ENCODE results near the gene PIGB.

PIGB gene

DNA sequence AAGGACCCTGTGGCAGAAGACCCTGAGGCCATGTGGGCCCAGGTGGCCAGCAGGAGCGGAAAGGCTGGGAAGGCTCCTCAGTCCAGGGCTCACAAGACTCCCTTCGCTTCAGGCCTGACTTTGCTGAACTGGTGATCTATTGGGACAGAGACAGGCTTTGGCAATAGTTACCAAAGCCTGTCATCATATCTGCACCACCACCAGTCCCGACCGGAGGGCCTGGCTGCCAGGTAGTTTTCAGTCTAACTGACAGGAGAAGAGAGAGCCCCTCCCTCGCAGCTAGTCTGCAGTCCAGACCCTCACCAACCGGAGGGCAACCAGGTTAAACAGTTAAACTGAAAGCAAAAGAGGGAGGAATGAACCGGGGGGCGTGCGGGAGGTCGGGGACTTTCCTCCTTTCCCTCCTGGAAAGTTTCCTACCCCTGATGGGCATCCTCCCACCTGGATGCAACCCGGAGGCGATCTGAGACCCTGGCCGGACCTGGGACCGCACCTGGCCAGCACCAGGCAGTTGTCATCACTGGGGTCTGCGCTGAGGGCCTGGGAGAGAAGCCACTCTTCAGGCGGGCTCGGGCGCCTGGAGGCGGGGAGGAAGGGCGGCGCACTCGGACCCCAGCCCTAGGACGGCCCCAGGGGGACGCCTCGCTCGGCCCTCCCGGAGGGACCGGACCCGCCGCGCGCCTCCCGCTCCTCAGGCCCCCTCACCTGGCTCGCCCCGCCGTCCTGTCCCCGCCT lies 29.8 kb upstream of the PIGB start:
- TF ChIP-seq GATA3 (IDR thresholded peaks at IDR 0.05; ENCODE audit: low read depth, low read length) (no peak), GATA2 (IDR thresholded peaks at IDR 0.05; ENCODE audit: low read depth, low read length) (no peak)

GRCh38 chr15:55289746-55290527 lies 29.1 kb upstream of the PIGB start, which contains the start of gene RAB27A:
RAB27A (minus strand) TSS chr15:55289813; CDS start chr15:55234934, 54,879 bp downstream.
- TF ChIP-seq GATA2 (IDR thresholded peaks at IDR 0.05; ENCODE audit: low read depth, low read length) (no peak), GATA3 (IDR thresholded peaks at IDR 0.05; ENCODE audit: low read depth, low read length) (no peak)

DNA sequence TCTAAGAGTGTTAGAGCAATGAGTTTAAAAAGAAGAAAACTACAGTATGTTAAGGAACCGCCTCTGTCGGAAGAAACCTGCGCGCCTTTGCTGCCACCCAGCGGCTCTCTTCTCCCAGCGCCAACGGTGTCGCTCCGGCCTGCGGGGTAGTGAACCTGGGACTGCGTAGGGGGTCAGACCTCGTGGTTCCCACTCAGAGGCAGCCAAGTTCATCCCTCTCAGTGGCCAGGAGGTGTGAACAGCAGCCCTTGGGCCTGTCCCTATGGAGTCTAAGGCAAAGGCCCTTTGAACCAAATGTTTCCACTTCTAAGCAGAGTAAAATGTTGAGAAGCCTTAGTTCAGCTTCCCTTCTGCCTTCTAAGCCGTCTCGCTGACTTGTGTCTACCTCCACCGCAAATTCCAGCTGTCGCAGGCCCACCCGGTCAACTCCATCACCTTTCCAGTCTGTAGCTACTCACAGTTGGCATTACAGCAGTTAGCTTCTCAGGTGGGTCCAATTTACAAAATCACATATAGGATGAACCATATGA lies 28.4 kb upstream of the PIGB start:
- TF ChIP-seq GATA2 (IDR thresholded peaks at IDR 0.05; ENCODE audit: low read depth, low read length) (no peak), GATA3 (IDR thresholded peaks at IDR 0.05; ENCODE audit: low read depth, low read length) (no peak)

DNA sequence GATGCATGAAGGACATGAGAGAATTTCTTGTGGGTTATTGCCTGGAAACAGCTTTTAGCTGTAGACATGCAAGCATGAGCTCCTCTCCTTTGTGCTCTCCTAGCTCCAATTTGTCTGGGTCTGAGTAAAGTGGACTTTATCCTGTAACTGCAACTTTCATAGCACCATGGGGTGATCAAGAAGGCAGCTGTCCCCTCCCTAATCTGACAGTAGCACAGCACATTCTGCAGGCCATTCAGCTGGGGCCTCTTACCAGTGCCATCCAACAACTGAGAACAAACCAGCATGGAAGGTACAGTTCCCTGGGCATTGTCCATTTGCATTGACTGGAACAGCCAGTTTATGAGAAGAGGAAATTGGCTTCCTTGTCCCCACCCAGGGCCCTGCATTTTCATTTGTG lies 21.7 kb upstream of the PIGB start:
- no peak for TF ChIP-seq GATA2 (IDR thresholded peaks at IDR 0.05; ENCODE audit: low read depth, low read length)
- no peak for TF ChIP-seq GATA3 (IDR thresholded peaks at IDR 0.05; ENCODE audit: low read depth, low read length)

DNA sequence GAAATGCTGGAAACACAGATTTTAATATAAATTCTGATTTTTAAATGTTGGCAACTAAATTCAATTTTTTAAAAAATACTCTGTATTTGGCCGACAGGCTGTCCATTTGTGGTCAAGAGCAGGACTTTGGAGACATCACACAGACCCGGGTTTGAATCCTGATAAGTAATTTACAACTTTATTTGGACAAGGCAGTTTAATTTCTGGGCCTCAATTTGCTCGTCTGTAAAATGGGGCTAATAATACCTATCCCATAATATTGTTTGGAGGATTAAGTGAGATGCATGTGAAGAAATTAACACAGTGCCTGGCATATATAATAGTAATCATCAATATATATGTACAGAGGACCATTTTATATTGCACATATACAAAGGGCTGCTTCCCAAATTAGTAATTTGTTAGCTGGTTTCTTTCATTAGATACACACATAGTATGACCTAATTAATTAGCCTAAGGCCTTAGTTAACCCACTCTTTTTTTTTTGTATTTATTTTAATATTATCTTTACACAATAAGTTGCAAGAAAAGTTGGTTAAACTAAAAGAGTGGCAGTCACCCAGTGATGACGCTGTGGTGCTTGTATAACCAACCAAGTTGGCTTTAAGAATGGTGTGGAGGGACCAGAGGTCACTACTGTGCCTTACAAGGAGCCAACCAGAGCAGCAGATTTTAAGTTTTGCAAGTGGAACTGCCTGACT lies 665 bp downstream of the PIGB start:
- TF ChIP-seq GATA3 (IDR thresholded peaks at IDR 0.05; ENCODE audit: low read depth, low read length) (no peak), GATA2 (IDR thresholded peaks at IDR 0.05; ENCODE audit: low read depth, low read length) (no peak)

DNA sequence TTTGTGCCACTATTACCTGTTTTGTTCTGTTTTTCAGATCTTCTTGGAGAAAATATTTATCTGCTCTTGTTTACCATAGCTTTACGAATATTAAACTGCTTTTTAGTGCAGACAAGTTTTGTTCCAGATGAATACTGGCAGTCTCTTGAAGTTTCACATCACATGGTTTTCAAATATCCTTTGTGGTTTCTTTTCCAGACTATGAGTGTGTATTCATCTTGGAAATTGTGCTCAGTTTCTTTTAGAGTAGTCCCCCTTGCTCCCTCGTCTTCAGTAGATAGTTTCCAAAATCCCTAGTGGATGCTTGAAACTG lies 1.2 kb downstream of the PIGB start:
- TF ChIP-seq GATA3 (IDR thresholded peaks at IDR 0.05; ENCODE audit: low read depth, low read length), result no peak
- TF ChIP-seq GATA2 (IDR thresholded peaks at IDR 0.05; ENCODE audit: low read depth, low read length), result no peak

GRCh38 chr15:55320963-55321362 lies 1.9 kb downstream of the PIGB start:
- TF ChIP-seq GATA3 (IDR thresholded peaks at IDR 0.05; ENCODE audit: low read depth, low read length) (no peak), GATA2 (IDR thresholded peaks at IDR 0.05; ENCODE audit: low read depth, low read length) (no peak)

GRCh38 chr15:55322467-55322866 lies 3.4 kb downstream of the PIGB start:
- TF ChIP-seq GATA3 (IDR thresholded peaks at IDR 0.05; ENCODE audit: low read depth, low read length) (no peak), GATA2 (IDR thresholded peaks at IDR 0.05; ENCODE audit: low read depth, low read length) (no peak)

DNA sequence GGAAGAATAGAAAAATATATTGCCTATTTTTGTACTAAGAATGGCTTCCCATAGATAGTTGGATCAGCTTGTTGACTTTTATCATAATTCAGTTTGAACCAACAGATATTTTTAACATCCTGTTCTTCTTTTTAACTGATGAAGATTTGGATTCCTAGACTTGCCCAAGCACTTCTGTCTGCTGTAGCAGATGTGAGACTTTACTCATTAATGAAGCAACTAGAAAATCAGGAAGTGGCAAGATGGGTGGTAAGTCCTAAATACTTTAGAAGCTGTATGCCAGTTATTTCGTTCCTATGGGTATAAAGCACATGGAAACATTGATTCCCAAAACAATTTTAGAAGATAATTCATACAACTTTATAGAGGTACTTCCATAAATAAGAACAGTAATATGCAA lies 8.4 kb downstream of the PIGB start:
- no peak for TF ChIP-seq GATA2 (IDR thresholded peaks at IDR 0.05; ENCODE audit: low read depth, low read length)
- TF ChIP-seq GATA3 (IDR thresholded peaks at IDR 0.05; ENCODE audit: low read depth, low read length), result no peak

DNA sequence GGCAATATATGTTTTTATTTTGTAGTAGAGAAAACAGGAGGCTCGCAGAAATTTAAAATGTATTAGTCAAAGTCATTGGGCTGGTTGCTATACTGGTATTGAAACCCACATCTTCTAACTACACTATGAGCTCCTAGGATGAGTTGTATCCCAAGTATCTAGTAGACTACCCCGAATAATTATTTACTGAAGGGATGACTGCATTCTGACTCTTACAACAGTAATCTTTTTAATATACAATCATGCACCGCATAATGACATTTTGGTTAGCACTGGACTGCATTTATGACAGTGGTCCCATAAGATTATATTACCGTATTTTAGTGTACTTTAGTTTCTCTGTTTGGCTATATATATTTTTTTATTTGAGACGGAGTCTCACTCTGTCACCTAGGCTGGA lies 15.3 kb downstream of the PIGB start:
- TF ChIP-seq GATA2 (IDR thresholded peaks at IDR 0.05; ENCODE audit: low read depth, low read length) (no peak), GATA3 (IDR thresholded peaks at IDR 0.05; ENCODE audit: low read depth, low read length) (no peak)

- no peak for TF ChIP-seq GATA2 (IDR thresholded peaks at IDR 0.05; ENCODE audit: low read depth, low read length)
- no peak for TF ChIP-seq GATA3 (IDR thresholded peaks at IDR 0.05; ENCODE audit: low read depth, low read length)
Observed at GRCh38 chr15:55334997-55335396, 16.0 kb downstream of the PIGB start.

GRCh38 chr15:55337160-55337559 lies 18.1 kb downstream of the PIGB start:
- TF ChIP-seq GATA3 (IDR thresholded peaks at IDR 0.05; ENCODE audit: low read depth, low read length), result no peak
- no peak for TF ChIP-seq GATA2 (IDR thresholded peaks at IDR 0.05; ENCODE audit: low read depth, low read length)

- TF ChIP-seq GATA3 (IDR thresholded peaks at IDR 0.05; ENCODE audit: low read depth, low read length), result no peak
- TF ChIP-seq GATA2 (IDR thresholded peaks at IDR 0.05; ENCODE audit: low read depth, low read length), result no peak; the same call in 1 of the 2 replicates
Observed at GRCh38 chr15:55343168-55343567, 24.1 kb downstream of the PIGB start.

GRCh38 chr15:55344206-55344605 lies 25.2 kb downstream of the PIGB start:
- no peak for TF ChIP-seq GATA3 (IDR thresholded peaks at IDR 0.05; ENCODE audit: low read depth, low read length)
- TF ChIP-seq GATA2 (IDR thresholded peaks at IDR 0.05; ENCODE audit: low read depth, low read length), result no peak
